Effector CD4-positive, alpha-beta T cell (primary cell): ENCODE results near the gene PACS2.
"Not testable (repeated sequence)": the region's sequence is repeated elsewhere in the genome, so short reads cannot be mapped to it uniquely, and the experiment has no call there.

Source experiments
- DNase-seq: peaks from one replicate; pipeline ENCODE4 v3.0.0-alpha.2; 2020

Gene PACS2

DNA sequence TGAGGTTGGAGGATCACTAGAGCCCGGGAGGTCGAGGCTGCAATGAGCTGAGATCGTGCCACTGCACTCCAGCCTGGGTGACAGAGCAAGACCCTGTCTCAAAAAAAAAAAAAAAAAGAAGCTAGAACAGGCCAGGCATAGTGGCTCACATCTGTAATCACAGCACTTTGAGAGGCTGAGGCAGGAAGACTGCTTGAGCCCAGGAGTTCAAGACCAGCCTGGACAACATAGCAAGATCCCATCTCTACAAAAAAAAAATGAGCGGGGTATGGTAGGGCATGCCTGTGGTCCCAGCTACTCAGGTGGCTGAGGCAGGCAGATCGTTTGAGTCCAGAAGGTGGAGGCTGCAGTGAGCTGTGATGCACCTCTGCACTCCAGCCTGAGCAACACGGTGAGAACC lies 25.6 kb upstream of the PACS2 start:
- DNase-seq = not testable (repeated sequence)

DNA sequence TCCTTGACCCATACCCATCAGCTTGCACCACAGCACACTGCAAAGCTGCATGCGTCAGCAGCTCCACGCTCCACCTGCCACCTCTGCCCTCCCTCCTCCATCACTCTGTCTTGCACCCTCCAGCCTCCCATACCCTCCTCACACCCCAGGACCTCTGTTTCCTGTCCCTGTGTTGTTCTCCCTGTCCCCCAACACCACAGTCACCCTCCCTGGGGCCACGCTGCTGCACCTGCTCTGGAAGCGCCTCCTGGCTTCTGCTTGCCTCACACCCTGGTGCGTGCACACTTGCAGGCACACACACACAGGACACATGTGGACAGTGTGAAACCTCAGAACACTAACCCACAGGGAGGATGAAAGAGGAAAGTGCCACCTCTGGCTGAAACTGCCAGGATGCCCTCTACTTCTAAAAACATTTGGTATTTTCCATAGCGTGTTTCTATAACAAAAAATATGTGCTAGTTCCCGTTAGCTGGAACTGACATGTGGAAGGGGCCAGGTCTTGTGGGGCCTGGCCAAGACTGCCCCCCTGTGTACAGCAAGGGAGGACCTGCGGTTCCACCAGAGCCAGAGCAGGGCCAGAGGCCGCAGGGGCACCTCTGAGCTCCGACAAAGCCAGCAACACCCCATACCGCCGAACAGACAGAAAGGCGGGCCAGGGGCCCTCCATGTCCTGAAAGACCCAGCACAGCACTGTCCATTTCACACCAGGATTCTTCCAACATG lies 23.8 kb upstream of the PACS2 start:
- no peak for DNase-seq

DNA sequence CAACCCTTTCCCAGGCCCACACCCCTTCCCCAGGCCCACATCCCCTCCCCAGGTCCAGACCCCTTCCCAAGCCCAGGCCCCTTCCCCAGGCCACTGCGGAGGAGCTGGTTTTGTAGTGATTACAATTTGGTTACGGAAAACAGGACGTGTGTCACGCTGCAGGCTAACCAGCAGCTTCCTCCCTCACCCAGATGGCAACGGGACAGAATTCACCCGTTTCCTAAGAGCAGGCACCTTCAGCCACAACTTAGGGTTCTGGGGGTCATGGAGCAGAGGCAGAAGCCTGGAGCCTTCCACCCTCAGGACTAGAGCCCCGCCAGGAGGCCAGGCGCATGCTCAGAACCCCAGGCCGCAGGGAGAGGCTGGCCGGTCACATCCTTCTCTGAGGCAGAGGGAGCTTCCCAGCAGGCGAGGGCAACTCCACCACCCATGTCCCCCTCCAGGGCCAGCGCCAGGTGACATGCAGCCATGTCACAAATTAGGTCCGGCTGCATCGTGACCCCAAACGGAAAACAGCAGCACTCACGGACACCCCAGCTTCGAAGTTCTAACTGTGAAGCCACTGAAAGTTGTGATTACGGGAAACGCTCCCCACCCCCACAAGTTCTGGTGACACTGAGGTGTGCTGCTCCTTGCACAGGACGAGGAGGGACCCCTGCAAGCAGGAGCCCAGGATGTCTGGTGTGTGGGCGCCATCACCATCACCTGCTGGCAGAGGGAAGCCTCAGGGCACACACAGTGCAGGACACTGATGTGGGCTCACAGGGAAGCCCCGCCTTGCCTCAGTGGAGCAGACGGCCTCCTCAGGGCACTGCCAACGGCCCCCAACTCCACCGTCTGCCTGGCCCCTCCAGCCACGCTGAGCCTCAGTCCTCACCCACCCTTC lies 21.5 kb upstream of the PACS2 start:
- DNase-seq = no peak

DNA sequence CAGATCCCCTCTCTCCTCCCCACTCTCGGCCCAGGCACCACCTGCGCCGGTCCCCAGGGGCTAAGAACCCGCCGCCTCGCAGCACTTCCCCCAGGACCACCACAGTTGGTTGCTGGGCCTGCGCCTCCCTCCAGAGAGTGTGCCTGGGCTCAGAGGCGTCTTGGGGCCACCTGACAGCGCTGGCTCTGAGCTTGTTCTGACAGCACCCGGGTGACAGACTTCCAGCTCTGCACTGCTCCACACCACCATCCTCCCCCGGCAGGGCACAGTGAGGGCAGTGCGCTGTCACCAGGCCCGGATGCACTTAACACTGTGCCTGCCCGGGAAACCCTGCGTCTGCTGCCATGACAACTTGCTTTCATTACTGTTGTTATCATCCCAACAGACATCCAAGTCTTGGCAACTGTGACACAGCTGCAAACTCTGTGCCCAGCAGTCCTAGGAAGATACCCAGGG lies 20.4 kb upstream of the PACS2 start:
- DNase-seq = peak; percentile 65

DNA sequence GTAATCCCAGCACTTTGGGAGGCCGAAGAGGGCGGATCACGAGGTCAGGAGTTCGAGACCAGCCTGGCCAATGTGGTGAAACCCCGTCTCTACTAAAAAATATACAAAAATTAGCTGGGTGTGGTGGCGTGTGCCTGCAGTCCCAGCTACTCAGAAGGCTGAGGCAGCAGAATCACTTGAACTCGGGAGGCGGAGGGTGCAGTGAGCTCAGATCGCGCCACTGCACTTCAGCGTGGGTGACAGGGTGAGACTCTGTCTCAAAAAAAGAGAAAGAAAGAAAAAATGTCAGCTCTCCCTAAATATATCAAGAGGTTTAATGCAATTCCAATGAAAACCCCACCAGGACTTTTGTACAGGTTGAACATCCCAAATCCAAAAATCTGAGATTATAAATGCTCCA lies 17.2 kb upstream of the PACS2 start:
- DNase-seq = not testable (repeated sequence)

DNA sequence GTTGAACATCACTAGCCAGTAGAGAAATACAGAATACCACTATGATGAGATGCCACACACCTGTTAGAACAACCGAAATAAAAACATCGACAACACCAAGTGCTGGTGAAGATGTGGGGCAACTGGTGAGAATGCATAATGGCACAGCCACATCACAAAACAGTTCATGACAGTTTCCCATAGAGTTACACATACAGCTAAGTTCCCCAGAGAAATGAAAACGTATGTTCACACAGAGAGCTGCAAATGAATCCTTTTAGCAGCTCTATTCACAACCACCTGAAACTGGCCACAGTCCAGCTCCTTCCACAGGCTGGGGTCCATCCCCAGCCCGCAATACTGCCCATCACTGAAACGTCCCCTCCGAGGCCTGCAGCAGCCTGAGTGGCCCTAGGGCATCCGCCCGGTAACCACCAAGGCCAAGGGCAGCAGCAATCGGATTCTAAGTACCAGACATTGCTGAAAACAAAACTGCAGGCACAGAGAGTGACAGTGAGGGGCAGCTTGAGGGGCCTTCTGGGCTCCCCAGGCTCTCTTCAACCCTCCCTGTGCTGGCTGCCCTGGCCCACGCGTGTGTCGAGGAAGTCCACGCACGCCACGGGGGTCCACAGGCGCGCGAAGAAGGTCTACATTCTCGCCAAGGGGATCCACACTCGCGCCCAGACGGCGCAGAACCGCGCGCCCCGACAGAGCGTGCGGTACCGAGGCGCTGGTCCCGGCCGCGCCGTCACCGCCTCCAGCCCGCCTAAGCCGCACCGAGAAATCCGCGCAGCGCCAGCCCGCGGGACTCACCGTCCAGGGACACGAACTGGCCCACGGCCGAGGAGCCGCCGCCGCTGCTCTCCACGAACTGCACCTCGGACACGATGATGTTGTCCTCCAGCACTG lies 14.7 kb upstream of the PACS2 start:
- DNase-seq = no peak

DNA sequence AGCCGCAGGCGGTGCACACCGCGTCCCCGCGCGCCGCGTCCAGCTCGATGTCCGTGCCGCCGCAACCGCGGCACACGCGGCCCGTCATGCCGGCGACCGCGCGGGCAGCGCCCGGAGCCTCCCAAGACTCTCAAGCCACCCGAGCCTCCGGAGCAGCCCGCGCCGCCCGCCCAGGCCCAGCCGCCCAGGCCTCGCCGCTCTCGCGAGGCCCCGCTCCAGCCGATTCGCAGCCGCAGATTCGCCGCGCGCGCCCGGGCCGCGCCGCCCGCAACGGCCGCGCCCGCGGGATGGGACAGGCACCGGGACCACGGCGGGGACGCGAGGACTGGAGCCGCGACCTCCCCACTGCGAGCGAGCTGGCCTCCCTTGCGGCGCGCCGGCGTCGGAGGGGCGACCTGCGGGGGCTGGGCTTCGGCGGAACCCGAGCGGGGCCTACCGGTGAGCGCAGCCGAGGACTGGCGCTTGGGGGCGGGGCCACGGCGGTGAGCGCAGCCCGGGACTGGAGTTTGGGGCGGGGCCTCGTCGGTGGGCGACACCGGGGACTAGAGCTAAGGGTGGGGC lies 13.9 kb upstream of the PACS2 start, which contains the start of gene BRF1:
TSS of gene BRF1 (minus strand) at position 460 of the 561 bp plus-strand sequence. CDS start at position 88, 372 bp downstream.
- peak; percentile 95 for DNase-seq

DNA sequence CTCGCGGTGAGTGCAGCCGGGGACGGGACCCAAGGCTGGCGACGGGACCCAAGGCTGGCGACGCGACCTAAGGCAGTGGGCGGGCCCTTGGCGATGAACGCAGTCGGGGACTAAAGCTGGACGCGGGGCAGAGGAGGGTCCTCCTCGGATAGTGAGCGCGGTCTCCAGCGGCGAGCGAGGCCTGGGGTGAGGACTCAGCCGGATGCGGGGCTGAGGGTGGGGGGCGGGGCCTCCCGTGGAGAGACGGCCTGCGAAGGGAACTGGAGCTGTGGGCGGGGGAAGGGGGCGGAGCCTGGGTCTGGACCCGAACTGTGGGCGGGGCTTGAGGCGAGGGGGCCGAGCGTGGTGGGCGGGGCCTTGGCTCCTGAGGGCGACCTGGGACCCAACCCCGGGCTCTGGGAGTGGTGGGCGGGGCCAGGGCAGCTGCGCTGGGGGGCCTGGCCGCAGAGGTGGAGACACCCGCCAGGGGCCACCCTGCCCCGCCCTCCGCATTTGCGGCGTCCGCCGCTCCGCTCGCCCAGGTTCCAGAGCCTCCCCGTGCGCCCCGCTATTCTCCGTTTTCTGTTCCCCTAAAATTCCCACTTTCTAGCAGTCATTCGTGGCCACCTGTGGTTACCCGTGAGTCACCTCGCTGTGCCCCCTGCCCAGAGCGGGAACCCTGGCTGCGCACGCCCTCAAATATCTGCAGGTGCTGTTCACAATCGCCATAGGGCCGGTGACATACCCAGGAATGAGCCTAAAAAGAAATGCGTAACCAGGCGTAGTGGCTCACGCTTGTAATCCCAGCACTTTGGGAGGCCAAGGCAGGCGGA lies 13.2 kb upstream of the PACS2 start:
- peak; percentile 97 for DNase-seq

DNA sequence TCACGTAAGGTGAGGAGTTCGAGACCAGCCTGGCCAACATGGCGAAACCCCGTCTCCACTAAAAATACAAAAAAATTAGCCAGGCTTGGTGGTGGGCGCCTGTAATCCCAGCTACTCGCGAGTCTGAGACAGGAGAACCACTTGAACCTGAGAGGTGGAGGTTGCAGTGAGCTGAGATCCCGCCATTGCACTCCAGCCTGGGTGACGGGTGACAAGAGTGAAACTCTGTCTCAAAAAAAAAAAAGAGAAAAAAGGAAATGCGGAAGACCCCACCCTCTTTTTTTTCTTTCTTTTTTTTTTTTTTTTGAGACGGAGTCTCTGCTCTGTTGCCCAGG lies 12.7 kb upstream of the PACS2 start:
- DNase-seq = not testable (repeated sequence)

DNA sequence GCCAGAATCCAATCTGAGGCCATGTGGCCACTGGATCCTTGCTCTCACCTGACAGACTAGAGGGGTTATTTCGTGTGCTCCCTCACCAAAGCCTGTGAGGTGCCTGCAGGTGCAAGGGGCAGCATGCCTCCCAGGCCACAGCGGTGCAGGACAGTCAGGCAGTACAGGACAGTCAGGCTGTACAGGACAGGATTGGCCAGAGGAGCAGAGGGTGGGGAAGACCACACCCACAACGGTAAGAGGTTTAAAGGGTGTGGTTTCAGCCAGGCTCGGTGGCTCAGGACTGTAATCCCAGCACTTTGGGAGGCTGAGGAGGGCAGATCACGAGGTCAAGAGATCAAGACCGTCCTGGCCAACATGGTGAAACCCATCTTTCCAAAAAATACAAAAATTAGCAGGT lies 10.6 kb upstream of the PACS2 start:
- no peak for DNase-seq

DNA sequence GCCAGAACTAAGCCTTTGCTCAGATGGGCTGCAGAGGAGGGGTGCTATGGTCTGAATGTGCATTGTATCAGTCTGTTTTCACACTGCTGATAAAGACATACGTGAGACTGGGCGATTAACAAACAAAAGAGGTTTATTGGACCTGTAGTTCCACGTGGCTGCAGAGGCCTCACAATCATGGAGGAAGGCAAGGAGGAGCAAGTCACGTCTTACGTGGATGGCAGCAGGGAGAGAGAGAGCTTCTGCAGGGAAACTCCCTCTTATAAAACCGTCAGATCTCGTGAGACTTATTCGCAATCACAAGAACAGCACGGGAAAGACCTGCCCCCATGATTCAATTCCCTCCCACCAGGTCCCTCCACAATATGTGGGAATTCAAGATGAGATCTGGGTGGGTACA lies 10.0 kb upstream of the PACS2 start:
- no peak for DNase-seq

DNA sequence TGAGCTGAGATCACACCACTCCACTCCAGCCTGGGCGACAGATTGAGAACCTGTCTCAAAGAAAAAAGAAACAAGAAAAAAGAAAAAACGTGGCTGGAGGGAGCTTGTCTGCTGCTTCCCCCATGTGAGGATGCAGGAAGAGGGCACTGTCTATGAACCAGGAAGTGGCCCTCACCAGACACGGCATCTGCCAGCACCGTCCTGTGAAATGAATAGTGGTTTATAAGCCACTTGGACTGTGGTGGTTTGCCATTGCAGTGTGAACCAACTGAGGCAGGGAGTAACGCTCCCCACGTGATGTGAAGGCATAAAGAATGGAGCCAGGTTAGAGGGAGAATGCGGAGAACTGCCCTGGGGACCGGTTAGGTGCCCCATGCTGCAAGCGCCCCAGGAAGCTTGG lies 9.2 kb upstream of the PACS2 start:
- DNase-seq = no peak

DNA sequence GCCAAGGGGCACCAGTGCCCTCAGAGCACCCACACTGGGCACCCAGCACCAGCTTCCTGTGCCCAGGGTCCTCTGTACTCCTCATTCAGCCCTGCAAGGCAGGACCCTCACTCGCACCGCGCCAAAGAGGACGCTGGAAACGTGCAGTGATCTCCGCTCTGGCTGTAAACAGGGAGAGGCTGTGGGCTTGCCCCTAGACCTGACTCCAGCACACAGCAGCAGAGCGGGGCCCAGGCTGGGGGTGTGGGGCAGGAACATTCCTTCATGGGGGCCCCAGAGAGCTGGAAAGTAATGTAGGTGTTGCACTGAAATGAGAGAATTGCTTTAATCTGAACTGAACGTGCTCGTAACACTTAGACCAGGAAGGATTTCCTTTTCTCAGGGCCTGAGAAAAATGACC lies 8.8 kb upstream of the PACS2 start:
- no peak for DNase-seq

DNA sequence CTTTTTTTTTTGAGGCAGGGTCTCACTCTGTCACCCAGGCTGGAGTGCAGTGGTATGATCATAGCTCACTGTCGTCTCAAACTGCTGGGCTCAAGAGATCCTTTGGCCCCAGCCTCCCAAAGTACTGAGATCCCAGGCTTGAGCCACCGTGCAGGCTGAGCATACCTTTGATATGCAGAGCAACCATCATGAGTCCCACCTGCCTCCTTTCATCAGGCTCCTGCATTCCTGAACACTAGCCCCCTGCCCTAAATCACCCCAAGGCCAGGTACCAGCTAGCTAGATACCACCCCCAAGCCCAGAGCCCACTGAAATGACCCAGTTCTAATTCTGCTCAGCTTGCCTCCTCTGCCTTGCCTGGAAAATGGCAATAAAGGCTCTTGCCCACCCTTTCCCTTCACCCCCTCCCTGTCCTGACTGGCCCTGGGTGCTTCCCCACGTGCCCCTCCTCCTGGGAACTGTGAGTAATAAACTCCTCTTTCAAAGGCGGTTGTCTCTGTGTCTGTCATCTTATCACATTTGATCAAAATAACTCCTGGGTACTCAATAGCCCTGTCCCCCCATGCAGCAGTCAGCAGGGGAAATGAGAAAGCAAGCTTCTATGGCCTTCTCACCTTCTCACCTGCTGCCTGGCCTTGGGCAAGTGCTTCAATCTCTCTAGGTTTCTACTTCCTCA lies 7.4 kb upstream of the PACS2 start:
- DNase-seq = no peak

DNA sequence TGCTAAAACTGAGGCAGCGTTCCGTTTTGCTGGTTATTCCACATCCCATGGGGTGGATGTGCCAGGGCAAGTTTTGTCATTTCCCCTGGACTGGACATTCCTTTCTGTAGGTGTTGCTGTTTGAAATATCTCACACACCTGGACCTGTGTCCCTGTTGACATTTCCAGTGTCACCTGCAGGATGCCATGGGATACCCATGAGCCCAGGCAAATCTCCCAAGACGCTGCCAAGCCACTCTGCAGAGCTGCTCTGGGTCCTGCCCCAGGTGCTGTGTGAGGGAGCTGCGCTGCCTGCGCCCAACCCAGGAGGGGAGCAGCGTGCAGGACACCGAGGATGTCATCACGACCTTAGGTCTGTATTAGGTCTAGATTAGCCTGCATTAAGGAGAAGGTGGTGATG lies 5.2 kb upstream of the PACS2 start:
- no peak for DNase-seq

DNA sequence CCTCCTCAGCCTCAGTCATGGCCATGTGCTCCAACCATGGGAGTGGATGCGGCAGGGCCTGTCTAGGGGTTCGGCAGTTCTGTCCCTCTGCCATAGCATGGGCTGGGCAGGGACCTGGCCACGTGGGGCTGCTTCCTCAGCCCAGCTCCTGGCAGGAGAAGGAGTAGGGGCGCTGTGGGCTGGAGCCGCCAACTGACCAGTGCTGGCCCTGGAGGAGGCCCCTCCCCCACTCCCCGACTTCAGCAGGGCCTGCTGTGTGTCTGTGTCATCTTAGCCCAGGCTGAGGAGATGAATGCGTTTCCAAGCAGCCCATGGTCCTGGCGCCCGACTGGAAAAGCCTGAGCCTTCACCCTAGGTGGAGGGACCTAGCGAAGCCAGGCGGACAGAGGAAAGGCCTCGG lies 2.7 kb upstream of the PACS2 start:
- DNase-seq = no peak

DNA sequence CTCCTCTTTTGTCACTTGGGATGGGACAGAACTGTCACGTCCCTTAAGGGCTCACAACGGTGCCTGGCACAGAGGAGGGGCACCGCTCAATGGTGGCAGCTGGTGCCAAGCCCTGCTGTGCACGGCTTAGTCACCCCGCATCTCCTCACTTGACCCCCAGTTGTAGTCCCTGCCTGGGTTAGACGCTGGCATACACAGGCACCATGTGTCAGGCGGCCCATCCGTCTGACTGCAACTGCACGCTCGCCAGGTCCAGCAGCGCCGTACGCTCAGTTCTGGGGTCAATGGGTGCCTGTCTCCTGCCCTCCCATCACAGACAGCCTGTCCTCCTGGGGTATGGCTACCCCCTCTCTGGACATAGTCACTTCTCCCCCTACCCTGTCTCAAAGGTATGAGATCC lies 1.6 kb upstream of the PACS2 start:
- no peak for DNase-seq

DNA sequence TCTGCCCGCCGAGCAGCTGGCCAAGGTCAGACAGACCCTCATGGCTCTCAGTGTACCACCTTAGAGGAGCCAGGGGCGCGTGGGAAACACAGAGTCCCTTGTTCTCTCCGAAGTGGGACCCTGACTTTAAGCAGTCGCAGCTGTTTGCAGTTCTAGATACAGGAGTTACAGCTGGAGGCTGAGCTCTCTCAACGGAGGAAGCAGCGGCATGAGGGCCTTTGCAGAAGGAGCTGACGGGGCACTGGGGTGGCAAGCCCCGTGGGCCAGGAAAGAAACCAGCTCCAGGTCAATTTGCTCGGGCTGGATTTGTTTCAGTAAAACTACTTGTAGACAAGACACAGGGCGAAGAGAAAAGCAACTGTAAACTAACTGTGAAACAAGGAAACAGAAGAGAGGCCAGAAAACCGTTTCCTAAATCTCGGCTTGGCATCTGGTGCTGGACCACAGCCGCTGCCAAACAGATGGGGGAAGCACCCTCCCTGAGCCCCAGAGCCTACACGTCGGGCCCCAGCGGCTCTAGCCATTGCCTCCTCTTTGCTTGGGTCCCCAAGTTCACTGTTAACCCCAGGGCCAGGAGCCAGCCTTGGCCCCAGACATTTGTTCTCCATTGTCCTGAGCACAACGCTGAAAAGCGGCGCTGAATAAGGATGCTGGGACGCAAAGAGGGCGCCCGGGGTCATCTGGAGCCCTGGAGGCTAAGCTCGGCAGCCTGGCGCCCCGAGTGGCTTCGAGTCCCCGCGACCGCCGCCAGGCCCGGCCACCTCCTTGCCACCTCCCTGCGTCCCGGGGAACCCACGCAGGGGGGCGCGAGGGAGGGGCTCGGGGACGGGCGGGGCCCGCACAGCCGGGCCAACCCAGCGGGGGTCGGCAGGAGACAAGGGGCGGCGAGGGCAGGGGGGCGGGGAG lies 914 bp upstream of the PACS2 start:
- DNase-seq = peak; percentile 44

DNA sequence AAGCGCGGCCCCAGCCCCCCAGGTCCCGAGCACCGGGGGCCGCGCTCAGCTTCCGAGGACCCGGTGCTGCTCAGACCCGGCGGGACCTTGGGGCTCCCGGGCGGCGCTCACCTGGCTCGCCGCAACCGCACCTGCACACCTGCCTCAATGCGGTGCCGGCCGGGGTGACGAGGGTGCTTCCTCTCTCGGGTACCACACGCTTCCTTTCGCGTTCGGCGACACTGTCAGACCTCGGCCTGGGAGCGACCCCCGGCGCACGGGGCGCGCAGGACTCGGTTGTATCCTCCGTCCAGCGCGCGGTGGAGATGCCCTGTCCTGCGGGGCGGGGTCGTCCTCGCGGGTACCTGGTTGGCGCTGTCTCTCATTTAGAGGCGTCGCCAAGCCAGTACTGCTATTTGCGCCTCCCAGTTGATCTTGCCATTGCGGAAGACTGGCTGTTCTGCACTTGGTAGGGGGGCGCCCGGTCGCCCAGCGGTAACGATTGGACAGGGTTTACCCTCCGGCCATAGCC lies 718 bp downstream of the PACS2 start:
- DNase-seq = peak; percentile 53
